MM.1S (cell line): ENCODE measurements around the gene LAMA4.

Source experiments
- CTCF ChIP-seq: fragments of 300-600 bp; sonication (generic); IDR thresholded peaks from 2 replicates; pipeline ENCODE4 v1.5.1; 2016; ENCODE audit warnings: antibody characterized with exemption, low read length, mixed read lengths
- EZH2 ChIP-seq: fragments of 300-600 bp; sonication (generic); optimal IDR thresholded peaks from 2 replicates; pipeline ENCODE3; 2017; ENCODE audit warnings: low read depth, mild to moderate bottlenecking, antibody characterized with exemption, low read length, mixed read lengths
- EZH2phosphoT487 ChIP-seq: fragments of 300-600 bp; sonication (generic); IDR thresholded peaks from 2 replicates; pipeline ENCODE4 v1.6.1; 2018; ENCODE audit warnings: antibody characterized with exemption, low read length

DNA sequence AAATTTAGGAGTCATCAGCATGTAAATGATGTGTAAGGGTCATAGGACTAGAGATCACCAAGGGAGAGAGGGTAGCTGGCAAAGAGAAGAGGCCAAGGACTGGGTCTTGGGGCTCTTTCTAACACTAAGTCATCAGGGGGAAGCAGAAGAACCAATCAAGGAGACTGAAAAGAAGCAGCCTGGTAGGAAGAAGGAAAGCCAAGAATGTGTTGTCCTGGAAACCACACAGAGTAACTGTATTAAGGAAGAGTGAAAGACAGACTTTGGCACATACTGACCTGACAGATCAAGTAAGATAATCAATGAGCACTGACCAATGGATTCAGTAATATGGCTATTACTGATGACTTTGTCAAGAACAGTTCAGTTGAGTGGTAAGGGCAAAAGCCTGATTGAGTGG, 42.3 kb upstream of the LAMA4 start:
- TF ChIP-seq EZH2, result no peak
- no peak for TF ChIP-seq CTCF
- no peak for TF ChIP-seq EZH2phosphoT487
